KMS-11 (cell line): ENCODE measurements around the gene PTGDR.

Experiments used
- H2AFZ ChIP-seq: fragments of 200-600 bp; sonication (generic); 2 replicates; pipeline ENCODE4 v1.6.1; 2016; ENCODE audit warnings: antibody characterized with exemption, mixed run types, low read depth
- H3K27ac ChIP-seq: fragments of 200-600 bp; sonication (generic); 2 replicates; pipeline ENCODE4 v1.6.1; 2016; ENCODE audit warnings: mild to moderate bottlenecking, mixed run types
- H3K27me3 ChIP-seq: fragments of 200-600 bp; sonication (generic); 2 replicates; pipeline ENCODE4 v1.6.1; 2017; ENCODE audit warnings: mild to moderate bottlenecking, low read depth, mixed run types, moderate library complexity; ENCODE audit not compliant: insufficient read depth
- H3K36me3 ChIP-seq: fragments of 200-600 bp; sonication (generic); 2 replicates; pipeline ENCODE4 v1.6.1; 2017; ENCODE audit warnings: mild to moderate bottlenecking, mixed run types; ENCODE audit not compliant: insufficient read depth
- H3K4me1 ChIP-seq: fragments of 200-600 bp; sonication (generic); 2 replicates; pipeline ENCODE4 v1.6.1; 2016; ENCODE audit warnings: mild to moderate bottlenecking, low read depth, mixed run types; ENCODE audit not compliant: poor library complexity, severe bottlenecking
- H3K4me2 ChIP-seq: fragments of 200-600 bp; sonication (generic); 2 replicates; pipeline ENCODE4 v1.7.0; 2016; ENCODE audit warnings: mild to moderate bottlenecking, mixed run types
- H3K4me3 ChIP-seq: fragments of 200-600 bp; sonication (generic); IDR thresholded peaks from 2 replicates; pipeline ENCODE4 v1.6.1; 2017; ENCODE audit warnings: low read depth, low read length, mixed read lengths; ENCODE audit not compliant: insufficient read depth
- H3K79me2 ChIP-seq: fragments of 200-600 bp; sonication (generic); 2 replicates; pipeline ENCODE4 v1.6.1; 2016; ENCODE audit warnings: low read depth, mixed run types; ENCODE audit not compliant: insufficient read depth
- H3K9ac ChIP-seq: fragments of 200-600 bp; sonication (generic); 2 replicates; pipeline ENCODE4 v1.6.1; 2016; ENCODE audit warnings: mild to moderate bottlenecking, mixed run types
- H4K20me1 ChIP-seq: fragments of 200-600 bp; sonication (generic); 2 replicates; pipeline ENCODE4 v1.6.1; 2016; ENCODE audit warnings: mild to moderate bottlenecking, mixed run types; ENCODE audit not compliant: insufficient read depth
- CTCF ChIP-seq: fragments of 200-600 bp; sonication (generic); conservative IDR thresholded peaks from 2 replicates; pipeline ENCODE4 v1.6.1; 2017; ENCODE audit warnings: low read depth, mild to moderate bottlenecking, antibody characterized with exemption, low read length, moderate library complexity, mixed read lengths

PTGDR gene

DNA sequence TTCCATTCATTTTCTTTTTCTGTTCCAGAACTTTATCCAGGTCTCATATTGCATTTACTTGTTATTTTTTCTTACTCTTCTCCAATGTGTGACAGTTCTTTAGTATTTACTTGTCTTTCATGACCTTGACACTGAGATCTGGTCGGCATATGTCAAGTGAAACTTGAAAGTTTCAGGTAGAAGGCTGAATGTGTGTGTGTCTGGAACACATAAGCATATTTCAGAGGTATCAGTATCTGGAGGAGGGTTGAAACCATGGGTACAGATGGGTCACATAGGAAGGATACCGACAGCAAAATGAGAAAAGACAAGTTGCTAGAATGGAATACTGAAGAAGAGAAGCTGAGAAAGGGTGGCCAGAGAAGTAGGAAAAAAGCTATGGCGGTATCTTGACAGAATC lies 22.5 kb upstream of the PTGDR start:
- Histone ChIP-seq H3K27ac (no peak overlapping the region), H3K79me2 (no peaks in the 10 kb centered on the region), H4K20me1 (no peaks in the 10 kb centered on the region), H3K4me2 (no peak overlapping the region), H3K27me3 (no peaks in the 10 kb centered on the region), H3K4me1 (no peaks in the 10 kb centered on the region), H3K36me3 (no peaks in the 10 kb centered on the region), H3K9ac (no peak overlapping the region), H3K4me3 (no peak overlapping the region), H2AFZ (no peak overlapping the region)
- no peak for TF ChIP-seq CTCF

DNA sequence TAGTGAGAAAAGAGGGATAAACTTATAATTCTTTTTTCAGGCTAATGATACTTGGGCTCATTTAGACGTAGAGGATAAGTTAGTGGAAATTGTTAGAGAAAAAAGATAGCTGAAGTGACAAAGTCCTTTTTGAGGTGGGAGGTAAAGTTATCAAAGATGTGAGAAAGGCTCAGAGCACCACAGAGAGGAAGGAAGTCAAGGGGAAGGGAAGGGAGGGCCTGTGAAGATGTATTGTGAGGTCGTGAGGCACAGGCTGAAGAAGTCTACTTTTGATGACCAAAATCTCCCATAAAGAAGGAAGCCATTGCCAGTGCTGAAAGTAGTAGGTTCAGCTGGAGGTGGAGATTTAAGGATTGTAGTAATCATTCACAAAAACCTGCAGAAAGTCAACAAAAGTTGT lies 19.4 kb upstream of the PTGDR start:
- Histone ChIP-seq H3K27me3 (no peaks in the 10 kb centered on the region), H3K4me3 (no peak overlapping the region), H3K27ac (no peak overlapping the region), H3K79me2 (no peaks in the 10 kb centered on the region), H3K4me1 (no peaks in the 10 kb centered on the region), H3K9ac (no peak overlapping the region), H3K36me3 (no peaks in the 10 kb centered on the region), H3K4me2 (no peak overlapping the region), H2AFZ (no peak overlapping the region), H4K20me1 (no peaks in the 10 kb centered on the region)
- no peak for TF ChIP-seq CTCF

GRCh38 chr14:52251724-52252123 lies 15.8 kb upstream of the PTGDR start:
- Histone ChIP-seq H3K36me3 (no peaks in the 10 kb centered on the region), H3K79me2 (no peaks in the 10 kb centered on the region), H3K27ac (no peak overlapping the region), H3K4me2 (no peak overlapping the region), H4K20me1 (no peaks in the 10 kb centered on the region), H3K4me3 (no peak overlapping the region), H3K9ac (no peak overlapping the region), H3K27me3 (no peaks in the 10 kb centered on the region), H2AFZ (no peak overlapping the region), H3K4me1 (no peaks in the 10 kb centered on the region)
- TF ChIP-seq CTCF = no peak

DNA sequence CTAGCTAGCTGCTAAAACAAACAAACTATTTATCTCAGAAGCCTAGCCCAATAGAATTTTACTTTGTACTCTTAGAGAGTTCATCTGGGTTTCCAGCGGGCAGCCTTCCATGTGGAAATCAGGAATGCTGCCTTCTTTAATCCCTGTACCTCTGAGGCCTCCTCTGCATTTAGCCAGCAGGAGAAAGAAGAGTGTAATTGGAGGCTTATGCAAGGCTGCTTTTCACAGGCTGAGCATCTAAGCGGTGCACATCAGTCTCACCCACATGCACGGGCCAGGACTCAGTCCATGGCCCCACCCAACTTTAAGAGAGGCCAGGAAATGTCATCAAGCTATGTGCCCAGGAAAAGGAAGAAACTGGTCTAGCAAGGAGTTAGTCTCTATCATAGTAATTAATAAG lies 14.0 kb upstream of the PTGDR start:
- Histone ChIP-seq H3K4me1 (no peaks in the 10 kb centered on the region), H3K4me2 (no peak overlapping the region), H3K79me2 (no peaks in the 10 kb centered on the region), H3K27me3 (no peaks in the 10 kb centered on the region), H3K36me3 (no peaks in the 10 kb centered on the region), H2AFZ (no peak overlapping the region), H3K9ac (no peak overlapping the region), H4K20me1 (no peaks in the 10 kb centered on the region), H3K4me3 (no peak overlapping the region), H3K27ac (no peak overlapping the region)
- no peak for TF ChIP-seq CTCF

- Histone ChIP-seq H2AFZ (no peak overlapping the region), H3K27ac (no peak overlapping the region), H3K9ac (no peak overlapping the region), H3K4me1 (no peaks in the 10 kb centered on the region), H4K20me1 (no peaks in the 10 kb centered on the region), H3K27me3 (no peaks in the 10 kb centered on the region), H3K79me2 (no peaks in the 10 kb centered on the region), H3K36me3 (no peaks in the 10 kb centered on the region), H3K4me3 (no peak overlapping the region), H3K4me2 (no peak overlapping the region)
- no peak for TF ChIP-seq CTCF
These were observed 13.4 kb upstream of the PTGDR start for GRCh38 chr14:52254086-52254485.
